ENCODE data around the gene GPR137B. TPM values are rescaled to one million over a fixed set of nuclear protein-coding genes. Genes with fewer than 3 reads are reported as not detected.

Gene GPR137B
- total and polyA plus RNA-seq, 4 donors = 2.2 to 8.6 (median 5.3) TPM

DNA sequence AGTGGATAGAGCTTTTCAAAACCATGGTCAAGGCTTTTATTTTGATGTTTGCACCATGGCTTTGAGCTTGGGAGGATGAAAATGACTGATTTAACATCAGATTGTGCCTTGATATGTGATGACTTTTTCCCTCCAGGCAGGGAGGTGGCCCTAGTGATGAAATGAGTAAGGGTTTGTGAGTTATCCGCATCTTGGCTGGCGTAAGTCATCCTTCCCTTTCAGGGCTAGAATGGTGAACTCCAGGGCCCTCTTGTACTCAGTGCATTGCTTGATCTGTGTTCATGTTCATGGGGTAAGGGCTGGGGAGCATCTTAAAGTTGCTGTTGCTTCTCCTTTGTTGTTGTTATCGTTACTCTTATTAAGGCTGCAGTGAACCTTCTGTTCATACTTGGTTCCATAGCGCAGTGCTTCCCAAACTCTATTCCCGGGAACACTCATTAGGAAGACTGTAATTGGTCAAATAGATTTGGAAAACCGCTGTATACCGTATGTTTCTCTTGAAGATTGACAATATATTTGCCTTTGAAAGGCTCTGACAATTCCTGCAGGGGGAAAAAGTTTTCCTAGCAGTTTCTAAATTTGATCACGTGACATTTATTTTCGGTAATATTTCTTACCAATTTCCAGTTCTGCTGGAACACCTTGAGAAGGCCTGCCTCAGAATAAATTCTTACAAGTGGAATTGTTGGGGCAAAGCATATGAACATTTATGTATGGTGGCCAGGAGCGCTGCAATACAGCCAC, 23.1 kb downstream of the GPR137B start:
- Histone ChIP-seq H3K9me3 (ENCODE audit: control insufficient read depth in 4 of 4, low read length in 3 of 4) (no peaks in the 10 kb centered on the region), H3K27me3 (ENCODE audit: control insufficient read depth in 4 of 4, insufficient read depth in 4 of 4, low read length in 3 of 4) (no peaks in the 10 kb centered on the region), H3K4me1 (ENCODE audit: control insufficient read depth in 4 of 4, insufficient read depth in 4 of 4, low read length in 3 of 4) (peaks cover 0 to 6% (median 5%) of the 10 kb centered on the region in 4 donors), H3K9ac (ENCODE audit: low read depth in 1 of 2, low read length in 2 of 2) (no peak overlapping the region), H3K4me3 (ENCODE audit: low read depth in 1 of 3, low read length in 3 of 3) (no peak overlapping the region), H3K27ac (ENCODE audit: low read depth in 1 of 2, low read length in 2 of 2) (no peak overlapping the region), H3K36me3 (ENCODE audit: control insufficient read depth in 4 of 4, insufficient read depth in 3 of 4, low read depth in 1 of 4, low read length in 3 of 4) (no peaks in the 10 kb centered on the region)
- WGBS = 98% methylated on average over 10 of the region's 10 CpGs
- no peak for DNase-seq (ENCODE audit: low spot score)
- TF ChIP-seq YY1 (IDR thresholded peaks at IDR 0.05) (no peak), EGR1 (IDR thresholded peaks at IDR 0.05; ENCODE audit: low read depth in 2 of 2) (no peak), RXRA (IDR thresholded peaks at IDR 0.05) (no peak), TAF1 (conservative IDR thresholded peaks at IDR 0.05) (no peak), JUND (IDR thresholded peaks at IDR 0.05) (no peak), FOXA2 (IDR thresholded peaks at IDR 0.05) (no peak), RAD21 (IDR thresholded peaks at IDR 0.05) (no peak), GABPA (IDR thresholded peaks at IDR 0.05 in 1 of 2, conservative IDR thresholded peaks at IDR 0.05 in 1 of 2) (no peak), HNF4G (IDR thresholded peaks at IDR 0.05) (no peak), FOXA1 (IDR thresholded peaks at IDR 0.05) (no peak)
- TF ChIP-seq, protein P1, sequence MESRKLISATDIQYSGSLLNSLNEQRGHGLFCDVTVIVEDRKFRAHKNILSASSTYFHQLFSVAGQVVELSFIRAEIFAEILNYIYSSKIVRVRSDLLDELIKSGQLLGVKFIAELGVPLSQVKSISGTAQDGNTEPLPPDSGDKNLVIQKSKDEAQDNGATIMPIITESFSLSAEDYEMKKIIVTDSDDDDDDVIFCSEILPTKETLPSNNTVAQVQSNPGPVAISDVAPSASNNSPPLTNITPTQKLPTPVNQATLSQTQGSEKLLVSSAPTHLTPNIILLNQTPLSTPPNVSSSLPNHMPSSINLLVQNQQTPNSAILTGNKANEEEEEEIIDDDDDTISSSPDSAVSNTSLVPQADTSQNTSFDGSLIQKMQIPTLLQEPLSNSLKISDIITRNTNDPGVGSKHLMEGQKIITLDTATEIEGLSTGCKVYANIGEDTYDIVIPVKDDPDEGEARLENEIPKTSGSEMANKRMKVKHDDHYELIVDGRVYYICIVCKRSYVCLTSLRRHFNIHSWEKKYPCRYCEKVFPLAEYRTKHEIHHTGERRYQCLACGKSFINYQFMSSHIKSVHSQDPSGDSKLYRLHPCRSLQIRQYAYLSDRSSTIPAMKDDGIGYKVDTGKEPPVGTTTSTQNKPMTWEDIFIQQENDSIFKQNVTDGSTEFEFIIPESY (IDR thresholded peaks at IDR 0.05) = no peak
- TF ChIP-seq, protein P2, sequence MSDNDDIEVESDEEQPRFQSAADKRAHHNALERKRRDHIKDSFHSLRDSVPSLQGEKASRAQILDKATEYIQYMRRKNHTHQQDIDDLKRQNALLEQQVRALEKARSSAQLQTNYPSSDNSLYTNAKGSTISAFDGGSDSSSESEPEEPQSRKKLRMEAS (IDR thresholded peaks at IDR 0.05) = no peak

GRCh38 chr1:236166041-236166440, 23.7 kb downstream of the GPR137B start:
- Histone ChIP-seq H3K9ac (ENCODE audit: low read depth in 1 of 2, low read length in 2 of 2) (no peak overlapping the region), H3K36me3 (ENCODE audit: control insufficient read depth in 4 of 4, insufficient read depth in 3 of 4, low read depth in 1 of 4, low read length in 3 of 4) (no peaks in the 10 kb centered on the region), H3K4me1 (ENCODE audit: control insufficient read depth in 4 of 4, insufficient read depth in 4 of 4, low read length in 3 of 4) (peaks cover 0 to 6% (median 5%) of the 10 kb centered on the region in 4 donors), H3K27me3 (ENCODE audit: control insufficient read depth in 4 of 4, insufficient read depth in 4 of 4, low read length in 3 of 4) (no peaks in the 10 kb centered on the region), H3K27ac (ENCODE audit: low read depth in 1 of 2, low read length in 2 of 2) (no peak overlapping the region), H3K9me3 (ENCODE audit: control insufficient read depth in 4 of 4, low read length in 3 of 4) (no peaks in the 10 kb centered on the region), H3K4me3 (ENCODE audit: low read depth in 1 of 3, low read length in 3 of 3) (no peak overlapping the region)
- TF ChIP-seq RAD21 (IDR thresholded peaks at IDR 0.05) (no peak), HNF4G (IDR thresholded peaks at IDR 0.05) (no peak), FOXA1 (IDR thresholded peaks at IDR 0.05) (no peak), FOXA2 (IDR thresholded peaks at IDR 0.05) (no peak), NR2F2 (IDR thresholded peaks at IDR 0.05) (no peak), SP1 (IDR thresholded peaks at IDR 0.05) (no peak), JUND (IDR thresholded peaks at IDR 0.05) (no peak), REST (IDR thresholded peaks at IDR 0.05) (no peak), RXRA (IDR thresholded peaks at IDR 0.05) (no peak), YY1 (IDR thresholded peaks at IDR 0.05) (no peak), EGR1 (IDR thresholded peaks at IDR 0.05; ENCODE audit: low read depth in 2 of 2) (no peak)
- TF ChIP-seq, protein P1 (IDR thresholded peaks at IDR 0.05) = no peak
- TF ChIP-seq, protein P2 (IDR thresholded peaks at IDR 0.05) = no peak
- no peak for DNase-seq (ENCODE audit: low spot score)
- WGBS = 94% methylated on average over 6 of the region's 6 CpGs
